ENCODE measurements around the gene KIF18B.

The KIF18B gene

DNA sequence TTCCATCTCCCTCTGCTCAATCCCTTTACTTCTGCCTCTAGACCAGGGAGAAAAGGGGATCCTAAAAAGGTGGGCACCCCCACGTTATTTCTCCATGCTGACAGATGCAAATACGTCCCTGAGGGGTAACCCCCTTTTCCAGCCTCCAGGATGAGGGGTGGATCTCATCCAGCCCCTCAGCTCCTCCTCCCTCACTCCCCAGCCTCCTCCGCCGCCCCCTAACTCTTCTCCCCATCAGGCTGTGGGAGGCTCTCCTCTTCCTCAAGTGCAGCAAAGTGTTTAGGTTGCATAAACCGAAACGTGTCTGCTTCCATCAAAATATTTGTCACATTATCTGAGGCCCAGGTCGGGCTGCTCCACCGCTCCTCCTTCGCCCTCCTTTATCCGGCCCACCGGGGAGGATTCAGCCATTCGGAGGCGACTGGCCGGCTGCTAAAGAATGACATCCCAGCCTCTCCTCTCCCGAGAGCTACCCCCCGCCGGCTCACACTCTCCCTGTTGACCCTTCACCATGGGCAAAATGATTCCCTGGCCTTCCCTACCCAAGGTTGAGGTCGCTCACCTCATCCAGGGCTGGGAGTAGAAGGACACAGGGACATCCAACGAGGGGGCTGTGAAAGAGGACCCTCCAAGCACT is 21.7 kb upstream of the KIF18B start:
- H3K4me1 ChIP-seq (ENCODE audit: control insufficient read depth in 5 of 5, insufficient read depth in 5 of 5, low read length in 5 of 5): peaks cover 0 to 33% (median 24%) of the 10 kb centered on the region in 5 donors
- H3K27me3 ChIP-seq (ENCODE audit: control insufficient read depth in 5 of 5, insufficient read depth in 4 of 5, low read length in 5 of 5): peaks cover 25 to 53% (median 36%) of the 10 kb centered on the region in 5 donors
- H3K27ac ChIP-seq (ENCODE audit: low read depth, low read length): no peak overlapping the region
- no peak overlapping the region for H3K9ac ChIP-seq (ENCODE audit: low read length in 5 of 5)
- H3K4me3 ChIP-seq (ENCODE audit: low read depth in 1 of 5, low read length in 5 of 5): peak overlapping the region in 2 of 5 donors; percentile 55 to 57
- no peaks in the 10 kb centered on the region for H3K9me3 ChIP-seq (ENCODE audit: control insufficient read depth in 5 of 5, low read length in 5 of 5)
- no peaks in the 10 kb centered on the region for H3K36me3 ChIP-seq (ENCODE audit: control insufficient read depth in 5 of 5, insufficient read depth in 5 of 5, low read length in 5 of 5)

DNA sequence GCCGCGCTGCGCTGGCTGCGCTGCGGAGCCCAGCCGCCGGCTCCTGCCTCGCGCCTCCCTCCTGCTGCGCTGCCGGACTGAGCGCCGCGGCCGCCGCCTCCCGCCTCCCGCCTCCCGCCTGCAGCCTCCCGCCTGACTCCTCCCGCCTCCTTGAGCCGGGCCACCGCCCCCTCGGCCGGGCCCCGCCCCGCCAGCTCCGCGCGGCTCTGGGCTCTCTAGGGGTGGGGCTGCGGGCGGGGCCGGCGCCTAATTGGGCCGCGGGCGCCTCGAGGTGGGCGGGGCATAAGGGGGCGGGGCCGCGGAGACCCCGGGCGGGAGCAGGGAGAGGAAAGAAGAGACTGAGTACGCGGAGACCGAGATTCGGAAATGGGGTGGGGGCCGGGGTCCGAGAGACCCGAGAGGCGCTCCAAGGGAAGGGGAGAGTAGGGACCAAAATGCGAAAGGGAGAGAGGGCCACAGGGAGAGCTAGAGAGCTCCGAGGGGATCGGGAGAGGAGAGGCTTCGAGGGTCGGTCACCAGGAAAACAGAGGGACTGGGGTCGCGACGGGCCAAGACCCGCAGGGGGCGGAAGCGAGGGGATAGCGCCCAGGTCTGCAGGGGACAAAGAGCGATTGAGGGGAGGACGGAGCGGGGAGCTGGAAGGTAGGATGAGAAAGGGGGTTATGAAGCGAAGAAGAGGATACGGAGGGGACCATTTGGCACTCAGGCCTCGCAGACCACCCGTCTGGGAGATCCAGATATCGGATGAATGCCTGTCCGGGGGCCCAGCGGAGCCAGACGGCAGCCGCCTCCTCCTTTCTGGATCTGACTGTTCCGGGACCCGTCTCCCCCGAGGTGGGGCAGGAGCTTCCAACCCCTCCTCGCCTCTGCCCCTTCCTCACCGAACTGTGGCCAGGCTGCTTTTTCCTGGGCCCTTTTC is 20.9 kb upstream of the KIF18B start, which contains the start of gene C1QL1:
TSS of gene C1QL1 (minus strand) at position 79 of the 919 bp plus-strand sequence. CDS start 255 bp downstream, outside the sequence.
- peak within 1 kb of the TSS in 2 of 5 donors; percentile 30 to 69 for H3K9ac ChIP-seq (ENCODE audit: low read length in 5 of 5)

DNA sequence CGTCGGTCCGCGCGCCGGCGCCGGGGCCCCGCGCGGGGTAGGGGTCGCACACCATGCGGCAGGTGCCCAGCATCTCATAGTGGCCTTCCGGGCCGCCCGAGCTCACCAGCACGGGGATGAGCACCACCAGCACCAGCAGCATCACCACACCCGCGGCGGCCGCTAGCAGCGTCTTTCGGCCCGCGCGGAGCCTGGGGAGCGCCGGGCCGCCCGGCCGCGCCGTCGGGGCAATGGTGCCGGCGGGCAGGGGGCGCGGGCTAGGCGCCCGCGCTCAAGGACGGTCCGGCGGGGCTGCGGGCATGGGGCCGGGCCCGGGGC is 20.3 kb upstream of the KIF18B start:
- Histone ChIP-seq H3K27ac (ENCODE audit: low read depth, low read length) (no peak overlapping the region), H3K27me3 (ENCODE audit: control insufficient read depth in 5 of 5, insufficient read depth in 4 of 5, low read length in 5 of 5) (peaks cover 25 to 64% (median 46%) of the 10 kb centered on the region in 5 donors)

More for the DNA sequence above, 20.9 kb upstream of the KIF18B start, which contains the start of gene C1QL1:
- Histone ChIP-seq H3K4me1 (ENCODE audit: control insufficient read depth in 5 of 5, insufficient read depth in 5 of 5, low read length in 5 of 5) (peaks cover 0 to 33% (median 24%) of the 10 kb centered on the region in 5 donors), H3K27ac (ENCODE audit: low read depth, low read length) (no peak within 1 kb of the TSS), H3K4me3 (ENCODE audit: low read depth in 1 of 5, low read length in 5 of 5) (peak within 1 kb of the TSS; percentile 55 to 68 (median 56)), H3K36me3 (ENCODE audit: control insufficient read depth in 5 of 5, insufficient read depth in 5 of 5, low read length in 5 of 5) (no peaks in the 10 kb centered on the region), H3K27me3 (ENCODE audit: control insufficient read depth in 5 of 5, insufficient read depth in 4 of 5, low read length in 5 of 5) (peaks cover 25 to 61% (median 44%) of the 10 kb centered on the region in 5 donors), H3K9me3 (ENCODE audit: control insufficient read depth in 5 of 5, low read length in 5 of 5) (no peaks in the 10 kb centered on the region)

DNA sequence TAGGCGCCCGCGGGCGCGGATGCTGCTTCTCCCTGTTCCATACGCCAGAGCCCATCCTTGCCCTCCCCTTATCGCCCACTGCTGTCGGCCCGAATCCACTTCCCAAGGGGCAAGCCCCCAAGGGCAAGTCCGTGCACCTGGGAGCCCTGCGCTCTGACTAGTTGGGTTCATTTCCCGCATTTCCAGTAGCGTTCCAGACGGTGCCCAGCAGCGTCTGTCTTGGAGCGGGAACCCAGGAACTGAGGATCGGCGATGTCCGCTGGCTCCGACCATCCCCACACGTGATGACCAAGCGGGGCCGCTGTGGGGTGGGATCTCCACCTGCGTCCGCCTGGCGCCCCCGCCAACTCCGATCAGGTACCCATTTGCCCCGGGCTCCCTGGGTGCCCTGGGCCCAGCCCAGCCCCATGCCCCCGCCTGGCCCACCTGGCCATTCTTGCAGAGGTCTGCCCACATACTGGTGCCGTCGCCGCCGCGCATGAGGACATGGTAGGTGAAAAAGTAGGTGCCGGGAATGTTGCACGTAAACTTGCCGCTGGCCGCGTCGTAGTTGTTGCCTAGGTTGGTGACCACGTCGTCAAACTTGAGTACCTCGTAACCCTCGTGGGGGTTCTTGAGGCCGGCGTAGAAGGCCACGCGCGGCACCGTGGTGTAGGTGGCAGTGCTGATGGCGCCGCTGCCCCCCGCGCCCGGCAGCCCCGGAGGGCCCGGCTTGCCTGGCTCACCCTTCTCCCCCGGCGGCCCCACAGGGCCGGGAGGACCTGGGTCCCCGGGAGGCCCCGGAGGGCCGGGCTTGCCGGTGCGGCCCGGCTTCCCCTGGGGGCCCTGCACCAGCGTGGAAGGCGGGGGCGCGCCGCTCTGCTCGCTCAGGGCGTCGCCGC is 19.7 kb upstream of the KIF18B start:
- H3K36me3 ChIP-seq (ENCODE audit: control insufficient read depth in 5 of 5, insufficient read depth in 5 of 5, low read length in 5 of 5): no peaks in the 10 kb centered on the region
- no peak overlapping the region for H3K9ac ChIP-seq (ENCODE audit: low read length in 5 of 5)
- H3K9me3 ChIP-seq (ENCODE audit: control insufficient read depth in 5 of 5, low read length in 5 of 5): no peaks in the 10 kb centered on the region
- H3K27ac ChIP-seq (ENCODE audit: low read depth, low read length): no peak overlapping the region
- peak overlapping the region in 2 of 5 donors; percentile 18 to 44 for H3K4me3 ChIP-seq (ENCODE audit: low read depth in 1 of 5, low read length in 5 of 5)
- peaks cover 0 to 33% (median 24%) of the 10 kb centered on the region in 5 donors for H3K4me1 ChIP-seq (ENCODE audit: control insufficient read depth in 5 of 5, insufficient read depth in 5 of 5, low read length in 5 of 5)
- peaks cover 25 to 65% (median 45%) of the 10 kb centered on the region in 5 donors for H3K27me3 ChIP-seq (ENCODE audit: control insufficient read depth in 5 of 5, insufficient read depth in 4 of 5, low read length in 5 of 5)

More for the DNA sequence above, 20.3 kb upstream of the KIF18B start:
- H3K4me3 ChIP-seq (ENCODE audit: low read depth in 1 of 5, low read length in 5 of 5): peak overlapping the region in 1 of 5 donors; percentile 44
- H3K9ac ChIP-seq (ENCODE audit: low read length in 5 of 5): no peak overlapping the region
- H3K36me3 ChIP-seq (ENCODE audit: control insufficient read depth in 5 of 5, insufficient read depth in 5 of 5, low read length in 5 of 5): no peaks in the 10 kb centered on the region
- no peaks in the 10 kb centered on the region for H3K9me3 ChIP-seq (ENCODE audit: control insufficient read depth in 5 of 5, low read length in 5 of 5)
- peaks cover 0 to 33% (median 24%) of the 10 kb centered on the region in 5 donors for H3K4me1 ChIP-seq (ENCODE audit: control insufficient read depth in 5 of 5, insufficient read depth in 5 of 5, low read length in 5 of 5)

DNA sequence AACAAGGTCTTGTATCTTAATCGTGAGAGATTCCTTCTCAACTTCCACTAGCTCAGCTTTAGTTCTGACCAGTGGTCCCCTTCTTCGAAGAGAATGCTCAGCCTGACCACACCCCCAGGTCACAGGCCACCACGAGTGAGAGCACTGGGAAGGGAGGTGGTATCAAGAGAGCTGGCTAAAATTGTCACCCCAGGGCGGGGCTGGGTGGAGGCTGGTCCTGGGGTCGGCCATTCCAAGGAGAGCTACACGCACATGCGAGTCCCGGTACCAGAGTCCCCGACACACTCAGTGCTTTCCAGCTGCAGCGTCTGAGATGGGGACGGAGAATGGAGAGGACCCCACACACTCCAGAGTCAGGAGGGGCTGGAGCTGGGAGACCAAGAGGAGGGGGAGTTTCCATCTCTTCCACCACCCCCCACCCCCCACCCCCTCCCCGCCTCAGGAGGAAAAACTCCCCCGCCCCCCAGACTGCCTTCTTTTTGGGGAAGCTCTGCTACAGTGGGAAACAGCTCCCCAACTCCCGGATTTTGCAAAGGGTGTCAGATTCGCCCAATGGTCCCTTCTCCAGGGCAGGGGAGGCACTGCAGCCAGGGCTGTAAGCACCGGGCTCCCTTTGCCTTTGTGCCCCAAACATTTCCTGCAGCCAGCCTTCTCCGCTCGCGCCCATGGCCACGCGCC is 18.9 kb upstream of the KIF18B start:
- H3K4me3 ChIP-seq (ENCODE audit: low read depth in 1 of 5, low read length in 5 of 5): no peak overlapping the region

DNA sequence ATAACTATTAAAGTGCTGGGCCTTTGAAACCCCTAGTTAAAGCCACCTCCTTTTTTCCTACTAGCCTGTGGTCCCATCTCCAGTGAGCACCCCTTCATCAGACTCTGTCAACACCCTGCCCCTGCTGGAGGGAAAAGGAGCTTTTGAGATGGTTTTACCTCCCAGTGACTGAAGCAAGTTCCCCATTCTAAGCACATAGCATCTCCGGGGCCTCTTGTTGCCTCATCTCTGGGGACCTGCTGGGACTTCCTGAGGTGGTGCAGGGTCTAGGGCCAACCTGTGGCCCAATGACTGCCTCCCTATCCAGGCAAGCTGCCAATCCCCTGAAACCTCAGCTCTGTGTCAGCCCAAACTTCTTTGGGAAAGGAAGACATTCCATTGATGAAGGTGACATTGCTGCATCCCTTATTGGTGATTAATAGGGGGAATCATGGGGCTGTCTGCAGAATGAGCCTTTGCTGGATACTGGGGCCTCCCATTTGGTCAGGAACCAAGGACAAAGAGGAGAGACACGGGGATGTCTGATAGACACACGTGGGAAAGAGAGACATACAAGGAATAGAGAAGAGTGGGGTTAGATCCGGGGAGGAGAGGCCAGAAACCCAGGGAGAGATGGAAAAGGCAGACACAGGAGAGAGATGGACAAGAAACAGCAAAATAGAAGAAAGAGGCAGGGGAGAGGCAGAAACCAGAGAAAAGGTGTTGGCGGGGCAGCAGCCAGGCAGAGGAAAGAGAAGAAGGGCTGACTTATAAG is 18.1 kb upstream of the KIF18B start:
- H3K9ac ChIP-seq (ENCODE audit: low read length in 5 of 5): no peak overlapping the region
- H3K4me3 ChIP-seq (ENCODE audit: low read depth in 1 of 5, low read length in 5 of 5): no peak overlapping the region
- H3K9me3 ChIP-seq (ENCODE audit: control insufficient read depth in 5 of 5, low read length in 5 of 5): no peaks in the 10 kb centered on the region
- H3K36me3 ChIP-seq (ENCODE audit: control insufficient read depth in 5 of 5, insufficient read depth in 5 of 5, low read length in 5 of 5): no peaks in the 10 kb centered on the region
- H3K4me1 ChIP-seq (ENCODE audit: control insufficient read depth in 5 of 5, insufficient read depth in 5 of 5, low read length in 5 of 5): peaks cover 0 to 33% (median 24%) of the 10 kb centered on the region in 5 donors
- H3K27ac ChIP-seq (ENCODE audit: low read depth, low read length): no peak overlapping the region
- peaks cover 30 to 68% (median 50%) of the 10 kb centered on the region in 5 donors for H3K27me3 ChIP-seq (ENCODE audit: control insufficient read depth in 5 of 5, insufficient read depth in 4 of 5, low read length in 5 of 5)

More for the DNA sequence above, 18.9 kb upstream of the KIF18B start:
- Histone ChIP-seq H3K4me1 (ENCODE audit: control insufficient read depth in 5 of 5, insufficient read depth in 5 of 5, low read length in 5 of 5) (peaks cover 0 to 33% (median 24%) of the 10 kb centered on the region in 5 donors), H3K27ac (ENCODE audit: low read depth, low read length) (no peak overlapping the region), H3K9ac (ENCODE audit: low read length in 5 of 5) (no peak overlapping the region), H3K9me3 (ENCODE audit: control insufficient read depth in 5 of 5, low read length in 5 of 5) (no peaks in the 10 kb centered on the region), H3K36me3 (ENCODE audit: control insufficient read depth in 5 of 5, insufficient read depth in 5 of 5, low read length in 5 of 5) (no peaks in the 10 kb centered on the region), H3K27me3 (ENCODE audit: control insufficient read depth in 5 of 5, insufficient read depth in 4 of 5, low read length in 5 of 5) (peaks cover 25 to 71% (median 45%) of the 10 kb centered on the region in 5 donors)

DNA sequence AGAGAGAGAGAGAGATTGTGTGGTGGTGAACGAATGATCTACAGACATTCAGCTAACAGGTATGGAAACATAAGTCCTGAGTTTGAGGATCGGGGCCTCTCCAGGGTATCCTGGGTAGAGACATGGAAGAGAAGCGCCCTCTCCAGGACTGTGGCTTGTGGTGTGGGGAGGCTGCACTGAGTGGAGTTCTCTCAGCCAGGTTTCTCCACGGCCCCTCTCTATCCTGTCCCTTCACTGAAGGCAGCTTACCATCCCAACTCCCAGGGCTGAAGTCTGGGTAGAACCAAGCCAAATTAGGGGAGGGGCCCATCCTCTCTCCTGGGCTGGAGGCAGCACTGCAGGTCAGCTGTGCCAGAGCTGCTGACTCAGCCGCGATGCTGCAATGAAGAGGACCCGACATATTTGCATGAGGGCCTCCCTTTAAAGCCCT is 14.4 kb upstream of the KIF18B start:
- Histone ChIP-seq H3K27me3 (ENCODE audit: control insufficient read depth in 5 of 5, insufficient read depth in 4 of 5, low read length in 5 of 5) (peaks cover 29 to 60% (median 51%) of the 10 kb centered on the region in 5 donors), H3K9ac (ENCODE audit: low read length in 5 of 5) (no peak overlapping the region), H3K27ac (ENCODE audit: low read depth, low read length) (no peak overlapping the region), H3K36me3 (ENCODE audit: control insufficient read depth in 5 of 5, insufficient read depth in 5 of 5, low read length in 5 of 5) (no peaks in the 10 kb centered on the region), H3K9me3 (ENCODE audit: control insufficient read depth in 5 of 5, low read length in 5 of 5) (no peaks in the 10 kb centered on the region), H3K4me3 (ENCODE audit: low read depth in 1 of 5, low read length in 5 of 5) (no peak overlapping the region), H3K4me1 (ENCODE audit: control insufficient read depth in 5 of 5, insufficient read depth in 5 of 5, low read length in 5 of 5) (peaks cover 0 to 13% (median 6%) of the 10 kb centered on the region in 5 donors)

DNA sequence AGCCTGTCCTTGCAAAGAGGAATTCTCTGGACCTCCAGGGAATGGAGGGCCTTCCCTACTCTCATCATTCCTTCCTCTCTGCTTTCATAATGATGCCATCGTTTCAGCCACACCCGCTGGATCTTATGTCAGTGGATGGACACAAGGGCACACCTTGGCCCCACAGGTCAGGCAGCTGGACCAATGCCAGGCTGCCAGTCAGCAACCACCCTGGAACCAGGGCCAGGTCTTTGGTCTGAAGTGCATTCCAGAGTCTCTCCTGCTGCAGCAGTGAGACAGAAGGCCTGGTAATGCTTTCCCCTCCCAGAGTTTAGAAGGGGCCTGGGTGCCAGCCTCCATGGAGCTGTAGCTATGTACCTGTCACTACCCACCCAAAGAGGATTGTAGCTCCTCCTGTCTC is 13.1 kb upstream of the KIF18B start:
- no peaks in the 10 kb centered on the region for H3K9me3 ChIP-seq (ENCODE audit: control insufficient read depth in 5 of 5, low read length in 5 of 5)
- H3K9ac ChIP-seq (ENCODE audit: low read length in 5 of 5): no peak overlapping the region
- H3K4me1 ChIP-seq (ENCODE audit: control insufficient read depth in 5 of 5, insufficient read depth in 5 of 5, low read length in 5 of 5): peaks cover 0 to 7% (median 5%) of the 10 kb centered on the region in 5 donors
- H3K27ac ChIP-seq (ENCODE audit: low read depth, low read length): no peak overlapping the region
- peaks cover 25 to 57% (median 43%) of the 10 kb centered on the region in 5 donors for H3K27me3 ChIP-seq (ENCODE audit: control insufficient read depth in 5 of 5, insufficient read depth in 4 of 5, low read length in 5 of 5)
- H3K36me3 ChIP-seq (ENCODE audit: control insufficient read depth in 5 of 5, insufficient read depth in 5 of 5, low read length in 5 of 5): no peaks in the 10 kb centered on the region
- no peak overlapping the region for H3K4me3 ChIP-seq (ENCODE audit: low read depth in 1 of 5, low read length in 5 of 5)

Data from subcutaneous abdominal adipose tissue (tissue), 5 donors.